ENCODE results near the gene NRROS. TPM values are rescaled to one million over a fixed set of nuclear protein-coding genes. Genes with fewer than 3 reads are reported as not detected.

Gene NRROS
- polyA plus RNA-seq, 1 of the 3 experiments (the other 2 are of a cell fraction) = 0.25 TPM

GRCh38 chr3:196670339-196670738, 30.8 kb downstream of the NRROS start:
- TF ChIP-seq EP300 (IDR thresholded peaks at IDR 0.05; ENCODE audit: borderline replicate concordance in 1 of 2, low read depth in 1 of 2, low read length in 1 of 2) (no peak), TCF12 (IDR thresholded peaks at IDR 0.05) (no peak), FOXJ3 (CRISPR knock-in tag; IDR thresholded peaks at IDR 0.05) (no peak), JUND (IDR thresholded peaks at IDR 0.05) (no peak), TEAD4 (IDR thresholded peaks at IDR 0.05; ENCODE audit: borderline replicate concordance, insufficient read depth) (no peak), CHD2 (IDR thresholded peaks at IDR 0.05; ENCODE audit: low read length, partially characterized antibody) (no peak), RXRA (IDR thresholded peaks at IDR 0.05; ENCODE audit: borderline replicate concordance, low read depth) (no peak), ELF1 (IDR thresholded peaks at IDR 0.05) (no peak), MXI1 (IDR thresholded peaks at IDR 0.05; ENCODE audit: low read depth, low read length) (no peak), USF1 (IDR thresholded peaks at IDR 0.05; ENCODE audit: borderline replicate concordance, low read depth) (no peak), NRF1 (IDR thresholded peaks at IDR 0.05; ENCODE audit: low read depth, low read length) (no peak), YY1 (IDR thresholded peaks at IDR 0.05; ENCODE audit: low read depth) (no peak), SIN3A (IDR thresholded peaks at IDR 0.05; ENCODE audit: borderline replicate concordance, low read depth, low read length) (no peak), RFX5 (IDR thresholded peaks at IDR 0.05; ENCODE audit: low read length) (no peak), TAF1 (IDR thresholded peaks at IDR 0.05; ENCODE audit: borderline replicate concordance, low read depth, low read length) (no peak)
- Histone ChIP-seq H3K27ac (ENCODE audit: low read depth in 2 of 2, low read length in 1 of 2) (no peak overlapping the region), H3K27me3 (ENCODE audit: insufficient read depth) (no peaks in the 10 kb centered on the region; the same call in 1 of the 2 replicates), H3K36me3 (replicated peaks in 1 of 2; ENCODE audit: control insufficient read depth in 1 of 2, insufficient read depth in 2 of 2, low read length in 1 of 2) (no peaks in the 10 kb centered on the region), H3K9me2 (no peaks in the 10 kb centered on the region), H3K4me2 (no peak overlapping the region), H3K9me3 (no peaks in the 10 kb centered on the region), H3K79me2 (ENCODE audit: insufficient read depth) (no peaks in the 10 kb centered on the region), H3F3A (replicated peaks; ENCODE audit: insufficient read depth) (no peaks in the 10 kb centered on the region), H3K4me3 (ENCODE audit: low read depth in 2 of 2, low read length in 1 of 2) (no peak overlapping the region), H3K4me1 (ENCODE audit: control insufficient read depth in 1 of 2, insufficient read depth in 2 of 2, low read depth in 1 of 2, low read length in 1 of 2) (peaks cover 0 to 4% of the 10 kb centered on the region in 2 experiments; a peak in 1 of 4 replicates), H2AFZ (ENCODE audit: low read depth) (no peak overlapping the region), H3K9ac (no peak overlapping the region), H4K20me1 (ENCODE audit: insufficient read depth) (no peaks in the 10 kb centered on the region)
- WGBS (ENCODE audit: low lambda C conversion rate) = 75% methylated on average over 5 of the region's 6 CpGs
- no peak for DNase-seq
- ChIA-PET POLR2A (no interaction called here), CTCF (interaction anchor here (3.1 kb wide), 1 partner anchor 14 kb away, joined by 15 read pairs; no protein-coding TSS in a partner anchor)

- no peaks in the 10 kb centered on the region for H3K36me3 ChIP-seq (replicated peaks in 1 of 2; ENCODE audit: control insufficient read depth in 1 of 2, insufficient read depth in 2 of 2, low read length in 1 of 2)
- no peaks in the 10 kb centered on the region for H4K20me1 ChIP-seq (ENCODE audit: insufficient read depth)
- H3K27ac ChIP-seq (ENCODE audit: low read depth in 2 of 2, low read length in 1 of 2) = no peak overlapping the region
- H3K27me3 ChIP-seq (ENCODE audit: insufficient read depth) = no peaks in the 10 kb centered on the region; the same call in 1 of the 2 replicates
- ChIA-PET CTCF (interaction anchor here (5.2 kb wide), 1 partner anchor 13 kb away, joined by 37 read pairs; no protein-coding TSS in a partner anchor), POLR2A (no interaction called here)
- H3K4me2 ChIP-seq = no peak overlapping the region
- 61% methylated on average over 3 of the region's 3 CpGs for WGBS (ENCODE audit: low lambda C conversion rate)
- H3K4me3 ChIP-seq (ENCODE audit: low read depth in 2 of 2, low read length in 1 of 2) = no peak overlapping the region
- H3F3A ChIP-seq (replicated peaks; ENCODE audit: insufficient read depth) = no peaks in the 10 kb centered on the region
- no peak overlapping the region for H3K9ac ChIP-seq
- H3K4me1 ChIP-seq (ENCODE audit: control insufficient read depth in 1 of 2, insufficient read depth in 2 of 2, low read depth in 1 of 2, low read length in 1 of 2) = no peaks in the 10 kb centered on the region
- H3K9me3 ChIP-seq = no peaks in the 10 kb centered on the region
- H3K79me2 ChIP-seq (ENCODE audit: insufficient read depth) = no peaks in the 10 kb centered on the region
- no peaks in the 10 kb centered on the region for H3K9me2 ChIP-seq
- TF ChIP-seq SIN3A (IDR thresholded peaks at IDR 0.05; ENCODE audit: borderline replicate concordance, low read depth, low read length) (no peak), FOXJ3 (CRISPR knock-in tag; IDR thresholded peaks at IDR 0.05) (no peak), TEAD4 (IDR thresholded peaks at IDR 0.05; ENCODE audit: borderline replicate concordance, insufficient read depth) (no peak), PBX3 (IDR thresholded peaks at IDR 0.05) (no peak), EP300 (IDR thresholded peaks at IDR 0.05; ENCODE audit: borderline replicate concordance in 1 of 2, low read depth in 1 of 2, low read length in 1 of 2) (no peak), RXRA (IDR thresholded peaks at IDR 0.05; ENCODE audit: borderline replicate concordance, low read depth) (no peak), TCF12 (IDR thresholded peaks at IDR 0.05) (no peak), RAD21 (IDR thresholded peaks at IDR 0.05; ENCODE audit: low read length) (no peak), EZH2phosphoT487 (IDR thresholded peaks at IDR 0.05; ENCODE audit: borderline replicate concordance, low read depth) (no peak), GABPA (IDR thresholded peaks at IDR 0.05; ENCODE audit: low read depth) (no peak), POLR2AphosphoS5 (IDR thresholded peaks at IDR 0.05; ENCODE audit: low read depth, low read length) (no peak), MEF2A (IDR thresholded peaks at IDR 0.05; ENCODE audit: borderline replicate concordance, low read depth) (no peak)
- DNase-seq = no peak
- no peak overlapping the region for H2AFZ ChIP-seq (ENCODE audit: low read depth)
Observed at GRCh38 chr3:196673632-196674031, 34.1 kb downstream of the NRROS start.
